Gastrocnemius medialis (tissue), 4 donors: ENCODE measurements around the gene CPT2. TPM values are rescaled to one million over a fixed set of nuclear protein-coding genes. Genes with fewer than 3 reads are reported as not detected.

Experiments used
- ATAC-seq, 2 donors: fragments of 150-250 bp; one replicate each; pipeline ENCODE4 v1.9.1; 2016
- DNase-seq, 2 donors: peaks; one replicate each; pipeline ENCODE4 v3.0.0-alpha.2; 2019
- H3K27ac ChIP-seq, 4 donors: fragments of 200-600 bp; sonication (generic); 1 replicate in 1 of 4; 2 replicates in 3 of 4; pipeline ENCODE4 v1.5.1; 2016 to 2018; ENCODE audit warnings: mild to moderate bottlenecking in 2 of 4, moderate library complexity in 1 of 4
- H3K27me3 ChIP-seq, 3 donors: fragments of 200-600 bp; sonication (generic) in 2 of 3; 1 replicate in 1 of 3; 2 replicates in 2 of 3; pipeline versions ENCODE4 v1.5.1 to v1.6.0; 2016 to 2019; ENCODE audit warnings: mild to moderate bottlenecking in 1 of 3, moderate library complexity in 1 of 3
- H3K36me3 ChIP-seq, 2 donors: fragments of 200-600 bp; sonication (generic) in 1 of 2; one replicate each; pipeline ENCODE4 v1.5.1; 2017 to 2018
- H3K4me1 ChIP-seq, 2 donors: fragments of 200-600 bp; sonication (generic) in 1 of 2; one replicate each; pipeline ENCODE4 v1.5.1; 2016 to 2017; ENCODE audit warnings: mild to moderate bottlenecking in 2 of 2
- H3K4me3 ChIP-seq, 4 donors: fragments of 200-600 bp; sonication (generic) in 3 of 4; 1 replicate in 1 of 4; 2 replicates in 3 of 4; pipeline ENCODE4 v1.5.1; 2016 to 2019; ENCODE audit warnings: mild to moderate bottlenecking in 2 of 4
- H3K9me3 ChIP-seq, 3 donors: fragments of 200-600 bp; sonication (generic) in 2 of 3; 1 replicate in 1 of 3; 2 replicates in 2 of 3; pipeline ENCODE4 v1.5.1; 2016 to 2019
- CTCF ChIP-seq, 5 experiments: fragments of 450-650 bp in 3 of 5; fragments of 200-600 bp in 2 of 5; sonication (generic) in 2 of 5; IDR thresholded peaks in 4 of 5; conservative IDR thresholded peaks in 1 of 5; 1 replicate in 4 of 5; 2 replicates in 1 of 5; pipeline ENCODE4 v1.5.1; 2016 to 2019; ENCODE audit warnings: antibody characterized with exemption in 5 of 5, mild to moderate bottlenecking in 3 of 5, moderate library complexity in 3 of 5
- POLR2A ChIP-seq, 2 donors: fragments of 450-650 bp; IDR thresholded peaks; one replicate each; pipeline ENCODE4 v1.6.1; 2017; ENCODE audit warnings: antibody characterized with exemption in 2 of 2, mild to moderate bottlenecking in 2 of 2, moderate library complexity in 2 of 2
- in situ Hi-C, 4 donors: fragments of 200-750 bp; cut with MboI; loops; one replicate each; pipeline versions ENCODE4 v1.15.0 to v1.8.0; 2017; ENCODE audit warnings: low sequenced_read_pairs in 4 of 4
- intact Hi-C: fragments of 100-400 bp; cut with DNase I; formaldehyde crosslinking; loops from one replicate; pipeline ENCODE4 v1.15.1; 2023; ENCODE audit warnings: low total_unique reads
- total RNA-seq, 4 donors: library from RNA; depleted of rRNA; stranded (reverse); fragments of >200 nt; gene quantifications; one replicate each; pipeline versions ENCODE4 v1.1.0 to v1.2.3, GENCODE V29; 2016

The CPT2 gene
- total RNA-seq, 4 donors from 2014 or later: 13.3 to 30.6 (median 26.6) TPM

- Histone ChIP-seq H3K27ac (no peak overlapping the region), H3K36me3 (no peaks in the 10 kb centered on the region), H3K9me3 (no peaks in the 10 kb centered on the region), H3K4me3 (no peak overlapping the region), H3K27me3 (no peaks in the 10 kb centered on the region), H3K4me1 (no peaks in the 10 kb centered on the region)
- intact Hi-C loops: no loop called here
- in situ Hi-C loops: no loop called here
- no peak for TF ChIP-seq POLR2A (IDR thresholded peaks at IDR 0.05)
- no peak for TF ChIP-seq CTCF (IDR thresholded peaks at IDR 0.05 in 4 of 5, conservative IDR thresholded peaks at IDR 0.05 in 1 of 5)
- DNase-seq: no peak
- ATAC-seq: no peak
These were observed 58.4 kb downstream of the CPT2 start for GRCh38 chr1:53255031-53255430.

GRCh38 chr1:53256511-53257453 is 60.2 kb downstream of the CPT2 start:
- intact Hi-C loops: no loop called here
- Histone ChIP-seq H3K36me3 (no peaks in the 10 kb centered on the region), H3K4me1 (no peaks in the 10 kb centered on the region), H3K27ac (no peak overlapping the region), H3K27me3 (no peaks in the 10 kb centered on the region), H3K9me3 (no peaks in the 10 kb centered on the region), H3K4me3 (no peak overlapping the region)
- ATAC-seq (no peak), DNase-seq (no peak)
- TF ChIP-seq CTCF (IDR thresholded peaks at IDR 0.05 in 4 of 5, conservative IDR thresholded peaks at IDR 0.05 in 1 of 5) (no peak), POLR2A (IDR thresholded peaks at IDR 0.05) (no peak)
- in situ Hi-C loops: no loop called here

GRCh38 chr1:53257454-53258081 is 60.9 kb downstream of the CPT2 start:
- Histone ChIP-seq H3K9me3 (no peaks in the 10 kb centered on the region), H3K4me3 (no peak overlapping the region), H3K4me1 (no peaks in the 10 kb centered on the region), H3K27me3 (no peaks in the 10 kb centered on the region), H3K36me3 (no peaks in the 10 kb centered on the region), H3K27ac (no peak overlapping the region)
- no peak for ATAC-seq
- TF ChIP-seq CTCF (IDR thresholded peaks at IDR 0.05 in 4 of 5, conservative IDR thresholded peaks at IDR 0.05 in 1 of 5) (no peak), POLR2A (IDR thresholded peaks at IDR 0.05) (no peak)
- intact Hi-C loops (no loop called here), in situ Hi-C loops (no loop called here)
- DNase-seq: no peak

- no peak overlapping the region for H3K27ac ChIP-seq
- H3K4me1 ChIP-seq: no peaks in the 10 kb centered on the region
- H3K27me3 ChIP-seq: no peaks in the 10 kb centered on the region
- H3K36me3 ChIP-seq: no peaks in the 10 kb centered on the region
- ATAC-seq (no peak), DNase-seq (no peak)
- no peak for TF ChIP-seq CTCF (IDR thresholded peaks at IDR 0.05 in 4 of 5, conservative IDR thresholded peaks at IDR 0.05 in 1 of 5)
- no peak for TF ChIP-seq POLR2A (IDR thresholded peaks at IDR 0.05)
- in situ Hi-C loops (no loop called here), intact Hi-C loops (no loop called here)
- H3K4me3 ChIP-seq: no peak overlapping the region
- H3K9me3 ChIP-seq: no peaks in the 10 kb centered on the region
These were observed 61.6 kb downstream of the CPT2 start for GRCh38 chr1:53258216-53258615.
